ENCODE measurements around the gene SFN.
A peak's percentile ranks its signal among the peaks of the same experiment; 100 is the strongest.
"Not testable (repeated sequence)": the region's sequence is repeated elsewhere in the genome, so short reads cannot be mapped to it uniquely, and the experiment has no call there.

SFN gene

DNA sequence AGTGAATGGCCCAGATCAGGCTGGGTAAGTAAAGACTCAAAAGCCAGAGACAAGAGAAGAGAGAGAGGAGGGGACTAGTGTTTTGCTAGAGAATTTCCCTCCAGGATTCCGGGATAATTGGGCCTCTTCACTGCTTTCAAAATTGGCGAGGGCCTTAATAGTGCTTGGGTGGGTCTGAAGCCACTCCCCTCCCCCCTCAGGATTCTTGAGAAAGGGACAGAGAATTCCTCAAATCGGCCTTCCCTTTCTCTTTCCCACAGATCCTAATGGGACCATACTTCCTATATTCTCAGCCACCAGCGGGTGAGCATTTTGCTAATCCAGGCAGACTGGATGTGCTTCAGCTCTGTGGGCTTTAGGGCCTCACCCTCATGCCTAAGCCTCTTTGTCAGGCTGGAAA, 11.9 kb downstream of the SFN start:
- Histone ChIP-seq H3K4me3 (ENCODE audit: low read depth, low read length) (no peak overlapping the region), H3K9ac (ENCODE audit: low read depth, low read length) (no peak overlapping the region), H3K9me3 (ENCODE audit: control insufficient read depth, insufficient read depth, low read length) (no peaks in the 10 kb centered on the region), H3K27me3 (ENCODE audit: control insufficient read depth, insufficient read depth, low read length) (no peaks in the 10 kb centered on the region), H3K36me3 (ENCODE audit: control insufficient read depth, insufficient read depth, low read length) (peaks cover 18% of the 10 kb centered on the region), H3K27ac (ENCODE audit: low read depth, low read length) (peak overlapping the region; percentile 37), H3K4me1 (ENCODE audit: control insufficient read depth, insufficient read depth, low read length) (no peaks in the 10 kb centered on the region)

DNA sequence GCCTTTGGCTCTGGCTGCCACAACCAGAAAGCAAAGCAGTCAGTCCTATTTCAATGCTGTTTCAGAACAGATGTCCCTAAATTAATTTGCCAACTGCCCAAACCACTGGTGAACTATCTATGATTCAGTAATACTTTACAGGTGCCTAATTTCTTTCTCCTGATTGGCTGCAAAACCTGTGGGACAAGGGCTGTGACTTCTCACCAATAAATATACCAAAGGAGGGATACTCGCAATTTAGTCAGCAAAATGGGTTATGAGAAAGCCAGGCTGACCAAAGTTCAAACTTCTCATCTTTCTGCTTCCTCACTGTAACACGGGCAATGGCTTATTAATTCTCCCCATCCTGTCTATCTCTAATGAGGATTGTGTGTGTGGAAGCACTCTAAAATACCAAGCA, 14.4 kb downstream of the SFN start:
- Histone ChIP-seq H3K9me3 (ENCODE audit: control insufficient read depth, insufficient read depth, low read length) (no peaks in the 10 kb centered on the region), H3K27ac (ENCODE audit: low read depth, low read length) (no peak overlapping the region), H3K4me3 (ENCODE audit: low read depth, low read length) (no peak overlapping the region)

DNA sequence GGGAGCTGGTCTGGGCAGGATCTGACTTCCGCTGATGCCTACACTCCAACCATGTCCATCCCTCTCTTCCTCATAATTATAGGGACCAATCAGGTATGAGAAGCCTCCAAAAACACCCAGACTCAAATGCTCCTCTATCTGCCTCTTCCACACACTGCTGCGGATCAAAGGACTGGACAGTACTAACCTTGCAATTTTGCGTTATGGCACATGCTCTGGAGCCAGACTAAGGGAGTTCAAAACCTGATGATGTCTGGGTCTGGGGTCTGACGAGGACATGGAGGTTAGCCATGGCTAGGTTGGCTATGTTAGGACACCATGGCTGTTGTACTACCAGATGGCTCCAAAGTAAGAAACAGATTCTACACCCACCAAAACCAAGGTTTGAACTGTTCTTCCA, 16.8 kb downstream of the SFN start:
- H3K27me3 ChIP-seq (ENCODE audit: control insufficient read depth, insufficient read depth, low read length), result no peaks in the 10 kb centered on the region
- no peak overlapping the region for H3K9ac ChIP-seq (ENCODE audit: low read depth, low read length)
- H3K27ac ChIP-seq (ENCODE audit: low read depth, low read length), result no peak overlapping the region
- no peaks in the 10 kb centered on the region for H3K9me3 ChIP-seq (ENCODE audit: control insufficient read depth, insufficient read depth, low read length)
- H3K36me3 ChIP-seq (ENCODE audit: control insufficient read depth, insufficient read depth, low read length), result peaks cover 65% of the 10 kb centered on the region
- H3K4me3 ChIP-seq (ENCODE audit: low read depth, low read length), result no peak overlapping the region
- no peaks in the 10 kb centered on the region for H3K4me1 ChIP-seq (ENCODE audit: control insufficient read depth, insufficient read depth, low read length)

More for the DNA sequence above, 14.4 kb downstream of the SFN start:
- H3K27me3 ChIP-seq (ENCODE audit: control insufficient read depth, insufficient read depth, low read length), result no peaks in the 10 kb centered on the region
- H3K36me3 ChIP-seq (ENCODE audit: control insufficient read depth, insufficient read depth, low read length), result peaks cover 41% of the 10 kb centered on the region
- H3K9ac ChIP-seq (ENCODE audit: low read depth, low read length), result no peak overlapping the region
- H3K4me1 ChIP-seq (ENCODE audit: control insufficient read depth, insufficient read depth, low read length), result no peaks in the 10 kb centered on the region

DNA sequence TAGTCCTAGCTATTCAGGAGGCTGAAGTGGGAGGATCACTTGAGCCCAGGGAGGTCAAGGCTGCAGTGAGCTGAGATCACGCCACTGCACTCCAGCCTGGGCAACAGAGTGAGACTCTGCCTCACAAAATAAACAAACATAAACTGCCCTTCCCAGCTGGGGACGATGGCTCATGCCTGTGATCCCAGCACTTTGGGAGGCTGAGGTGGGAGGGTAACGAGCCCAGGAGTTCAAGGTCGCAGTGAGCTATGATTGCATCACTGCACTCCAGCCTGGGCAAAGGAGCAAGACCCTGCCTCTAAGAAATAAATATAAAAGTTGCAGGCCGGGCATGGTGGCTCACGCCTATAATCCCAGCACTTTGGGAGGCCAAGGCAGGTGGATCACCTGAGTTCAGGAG, 18.7 kb downstream of the SFN start:
- H3K4me3 ChIP-seq (ENCODE audit: low read depth, low read length); H3K4me1 ChIP-seq (ENCODE audit: control insufficient read depth, insufficient read depth, low read length); H3K9me3 ChIP-seq (ENCODE audit: control insufficient read depth, insufficient read depth, low read length); H3K27me3 ChIP-seq (ENCODE audit: control insufficient read depth, insufficient read depth, low read length); H3K9ac ChIP-seq (ENCODE audit: low read depth, low read length); H3K27ac ChIP-seq (ENCODE audit: low read depth, low read length): not testable (repeated sequence)
- H3K36me3 ChIP-seq (ENCODE audit: control insufficient read depth, insufficient read depth, low read length), result peaks cover 80% of the 10 kb centered on the region

DNA sequence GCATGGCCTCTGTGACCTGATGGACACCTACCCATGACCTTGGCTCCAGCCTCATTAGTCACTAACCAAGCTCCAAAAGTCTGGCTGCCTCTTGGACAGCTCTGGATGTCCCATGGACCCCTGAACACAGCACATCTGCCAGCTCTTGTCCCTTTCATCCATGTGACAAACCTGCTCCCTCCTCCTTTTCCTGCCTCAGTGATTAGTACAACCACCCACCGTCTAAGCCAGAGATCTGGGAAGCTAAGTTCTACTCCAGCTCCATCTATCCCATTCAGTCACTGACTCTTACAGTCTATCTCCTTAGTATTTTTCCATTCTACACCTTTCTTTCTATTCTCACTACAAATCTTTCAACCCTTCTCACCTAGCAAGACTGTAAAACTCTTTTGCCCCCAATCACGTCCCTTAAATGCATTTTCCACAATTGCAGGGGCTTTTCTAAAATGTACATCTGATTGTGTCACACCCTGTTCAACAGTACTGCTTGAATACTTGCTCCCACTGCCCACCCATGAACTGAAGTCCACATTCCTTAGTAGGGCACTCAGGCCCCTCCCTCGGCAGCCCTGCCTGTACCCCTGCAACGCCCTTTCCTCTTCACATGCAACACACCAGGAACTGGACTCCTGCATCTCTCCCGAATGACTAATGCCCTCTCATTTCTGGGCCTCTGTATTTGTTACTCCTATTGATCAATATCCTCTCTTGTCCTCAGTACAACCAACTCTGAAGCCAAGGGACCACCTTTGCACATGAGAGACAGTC, 19.9 kb downstream of the SFN start:
- H3K4me3 ChIP-seq (ENCODE audit: low read depth, low read length), result no peak overlapping the region
- no peaks in the 10 kb centered on the region for H3K27me3 ChIP-seq (ENCODE audit: control insufficient read depth, insufficient read depth, low read length)
- peaks cover 76% of the 10 kb centered on the region for H3K36me3 ChIP-seq (ENCODE audit: control insufficient read depth, insufficient read depth, low read length)
- no peak overlapping the region for H3K27ac ChIP-seq (ENCODE audit: low read depth, low read length)
- no peak overlapping the region for H3K9ac ChIP-seq (ENCODE audit: low read depth, low read length)
- no peaks in the 10 kb centered on the region for H3K4me1 ChIP-seq (ENCODE audit: control insufficient read depth, insufficient read depth, low read length)
- H3K9me3 ChIP-seq (ENCODE audit: control insufficient read depth, insufficient read depth, low read length), result no peaks in the 10 kb centered on the region

DNA sequence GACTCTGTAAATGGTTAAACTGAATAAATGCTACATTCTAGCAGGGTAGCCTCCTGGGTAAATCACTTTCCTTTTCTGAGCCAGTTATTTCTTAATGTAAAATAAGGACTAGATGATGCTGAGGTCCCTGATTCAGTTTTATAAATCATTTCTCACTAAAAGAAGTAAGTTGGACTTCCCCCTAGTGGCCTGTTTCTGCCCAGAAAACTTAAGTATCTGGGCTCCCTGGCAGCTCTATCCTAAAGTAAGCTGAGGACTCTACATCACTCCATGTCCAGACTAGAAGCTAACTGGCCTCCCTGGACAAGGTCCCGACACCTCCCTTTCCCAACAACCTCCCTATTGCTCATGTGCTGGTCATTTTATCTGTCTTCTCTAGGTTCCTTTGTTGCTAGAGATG, 24.2 kb downstream of the SFN start:
- Histone ChIP-seq H3K4me3 (ENCODE audit: low read depth, low read length) (no peak overlapping the region), H3K27ac (ENCODE audit: low read depth, low read length) (no peak overlapping the region), H3K36me3 (ENCODE audit: control insufficient read depth, insufficient read depth, low read length) (peaks cover 55% of the 10 kb centered on the region)

DNA sequence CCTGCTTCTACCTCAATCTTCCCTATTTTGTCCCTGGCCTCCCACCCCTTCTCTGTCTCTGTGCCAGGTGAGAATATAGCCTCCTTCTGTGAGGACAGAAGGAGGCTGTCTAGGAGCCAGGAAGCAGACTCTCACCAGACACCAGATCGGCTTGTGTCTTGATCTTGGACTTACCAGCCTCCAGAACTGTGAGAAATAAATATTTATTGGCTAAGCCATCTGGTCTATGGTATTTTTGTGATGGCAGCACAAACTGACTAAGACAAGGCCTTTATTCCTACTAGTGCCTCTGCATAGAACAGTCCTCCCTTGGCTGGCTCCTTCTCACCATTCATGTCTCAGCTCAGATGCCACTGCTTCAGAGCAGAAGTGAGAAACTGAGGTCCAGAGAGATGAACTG, 25.3 kb downstream of the SFN start:
- H3K4me3 ChIP-seq (ENCODE audit: low read depth, low read length), result no peak overlapping the region
- no peak overlapping the region for H3K9ac ChIP-seq (ENCODE audit: low read depth, low read length)
- H3K36me3 ChIP-seq (ENCODE audit: control insufficient read depth, insufficient read depth, low read length), result peaks cover 55% of the 10 kb centered on the region
- H3K27ac ChIP-seq (ENCODE audit: low read depth, low read length), result no peak overlapping the region
- H3K4me1 ChIP-seq (ENCODE audit: control insufficient read depth, insufficient read depth, low read length), result peaks cover 4% of the 10 kb centered on the region; the same call in 1 of the 2 replicates
- H3K9me3 ChIP-seq (ENCODE audit: control insufficient read depth, insufficient read depth, low read length), result no peaks in the 10 kb centered on the region
- H3K27me3 ChIP-seq (ENCODE audit: control insufficient read depth, insufficient read depth, low read length), result no peaks in the 10 kb centered on the region

More for the DNA sequence above, 24.2 kb downstream of the SFN start:
- Histone ChIP-seq H3K9me3 (ENCODE audit: control insufficient read depth, insufficient read depth, low read length) (no peaks in the 10 kb centered on the region), H3K27me3 (ENCODE audit: control insufficient read depth, insufficient read depth, low read length) (no peaks in the 10 kb centered on the region), H3K4me1 (ENCODE audit: control insufficient read depth, insufficient read depth, low read length) (peaks cover 4% of the 10 kb centered on the region; the same call in 1 of the 2 replicates), H3K9ac (ENCODE audit: low read depth, low read length) (no peak overlapping the region)

DNA sequence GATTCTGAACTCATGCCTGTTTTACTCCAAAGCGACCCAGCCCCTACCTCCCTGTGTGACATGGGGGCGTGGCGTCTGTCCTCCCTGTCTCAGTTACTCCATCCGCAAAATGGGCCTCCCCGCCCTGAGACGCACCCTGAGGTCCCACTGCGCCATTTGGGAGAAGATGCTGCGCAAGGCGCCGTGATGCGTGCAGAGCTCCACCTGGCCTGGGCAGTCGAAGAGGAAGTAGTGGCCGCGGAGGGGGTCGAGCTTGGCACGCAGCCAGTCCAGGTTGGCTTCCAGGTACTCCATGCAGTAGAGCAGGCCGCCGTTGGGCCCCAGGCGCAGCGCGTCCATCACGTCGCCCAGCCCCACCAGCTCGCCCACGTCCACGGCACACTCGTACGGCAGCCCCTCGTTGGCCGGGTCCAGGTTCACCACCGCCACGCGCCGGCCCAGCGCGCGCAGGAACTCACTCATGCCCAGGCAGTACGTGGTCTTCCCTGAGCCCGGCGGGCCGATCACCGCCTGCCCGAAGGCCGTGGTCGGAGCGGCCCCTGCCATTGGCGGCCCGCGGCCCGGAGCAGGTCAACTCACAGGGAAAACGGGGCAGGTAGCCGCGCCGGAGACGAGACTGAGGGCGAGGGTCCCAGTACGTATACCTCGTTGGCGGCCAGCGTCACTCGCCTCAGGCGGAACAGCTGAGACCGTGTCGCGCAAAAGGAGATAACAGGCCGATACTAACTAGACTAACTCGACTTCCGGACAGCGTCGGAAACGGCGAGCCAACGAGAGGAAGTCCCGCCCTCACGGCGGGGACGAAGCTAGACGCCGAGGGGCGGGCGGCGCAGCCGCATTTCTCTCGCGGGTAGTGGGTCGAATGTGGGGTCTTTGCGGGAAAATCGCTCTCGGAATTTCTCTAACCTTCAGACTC, 26.9 kb downstream of the SFN start, which contains the start of gene GPN2:
TSS of gene GPN2 (minus strand) at position 733 of the 916 bp plus-strand sequence. CDS start at position 546, 187 bp downstream.
- Histone ChIP-seq H3K36me3 (ENCODE audit: control insufficient read depth, insufficient read depth, low read length) (peaks cover 50% of the 10 kb centered on the region), H3K27ac (ENCODE audit: low read depth, low read length) (peak within 1 kb of the TSS; percentile 80)

DNA sequence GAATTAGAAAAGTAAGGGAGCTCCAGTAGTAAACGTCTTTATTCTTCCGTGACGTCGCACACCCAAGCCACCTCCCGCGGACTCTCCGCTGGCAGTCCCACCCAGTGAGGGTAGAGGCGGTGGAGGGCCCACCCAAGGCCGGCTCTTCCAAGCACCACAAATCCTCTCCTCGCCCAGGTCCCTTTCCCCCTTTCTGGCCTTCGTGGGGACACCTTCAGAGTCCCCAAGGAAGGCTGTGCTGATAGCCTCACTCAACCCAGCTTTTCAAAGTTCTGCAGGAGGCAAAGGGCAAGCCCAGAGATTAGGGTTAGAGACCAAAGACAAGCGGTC, 27.5 kb downstream of the SFN start:
- Histone ChIP-seq H3K4me3 (ENCODE audit: low read depth, low read length) (peak overlapping the region; percentile 87), H3K36me3 (ENCODE audit: control insufficient read depth, insufficient read depth, low read length) (peaks cover 50% of the 10 kb centered on the region), H3K27ac (ENCODE audit: low read depth, low read length) (peak overlapping the region; percentile 80)

More for the DNA sequence above, 26.9 kb downstream of the SFN start, which contains the start of gene GPN2:
- peaks cover 4% of the 10 kb centered on the region; the same call in 1 of the 2 replicates for H3K4me1 ChIP-seq (ENCODE audit: control insufficient read depth, insufficient read depth, low read length)
- H3K9me3 ChIP-seq (ENCODE audit: control insufficient read depth, insufficient read depth, low read length), result no peaks in the 10 kb centered on the region
- H3K4me3 ChIP-seq (ENCODE audit: low read depth, low read length), result peak within 1 kb of the TSS; percentile 87
- H3K27me3 ChIP-seq (ENCODE audit: control insufficient read depth, insufficient read depth, low read length), result no peaks in the 10 kb centered on the region
- peak within 1 kb of the TSS; percentile 87 for H3K9ac ChIP-seq (ENCODE audit: low read depth, low read length)

DNA sequence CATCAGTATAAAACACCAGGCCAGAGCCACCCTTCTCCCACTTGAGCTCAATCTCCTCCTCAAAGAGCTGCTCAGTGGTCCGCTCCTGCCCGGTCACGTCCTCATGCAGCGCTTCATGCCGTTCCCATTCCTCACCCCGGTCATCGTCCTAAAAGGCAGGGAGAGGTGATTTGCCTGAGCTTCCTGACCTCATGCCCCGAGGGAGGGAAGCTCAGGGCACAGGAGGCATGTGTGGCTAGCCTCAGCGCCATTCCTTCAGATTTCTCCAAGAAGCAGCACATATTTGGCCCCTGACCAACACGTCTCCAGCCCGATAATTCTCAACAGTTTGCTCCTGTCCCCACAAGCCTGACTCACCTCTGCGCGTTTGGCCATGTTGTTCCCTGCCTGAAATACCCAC, 31.3 kb downstream of the SFN start:
- H3K9me3 ChIP-seq (ENCODE audit: control insufficient read depth, insufficient read depth, low read length), result no peaks in the 10 kb centered on the region
- no peak overlapping the region for H3K27ac ChIP-seq (ENCODE audit: low read depth, low read length)
- peaks cover 5% of the 10 kb centered on the region; the same call in 1 of the 2 replicates for H3K4me1 ChIP-seq (ENCODE audit: control insufficient read depth, insufficient read depth, low read length)
- H3K4me3 ChIP-seq (ENCODE audit: low read depth, low read length), result no peak overlapping the region
- peaks cover 49% of the 10 kb centered on the region for H3K36me3 ChIP-seq (ENCODE audit: control insufficient read depth, insufficient read depth, low read length)
- no peaks in the 10 kb centered on the region for H3K27me3 ChIP-seq (ENCODE audit: control insufficient read depth, insufficient read depth, low read length)
- no peak overlapping the region for H3K9ac ChIP-seq (ENCODE audit: low read depth, low read length)

More for the DNA sequence above, 27.5 kb downstream of the SFN start:
- Histone ChIP-seq H3K9me3 (ENCODE audit: control insufficient read depth, insufficient read depth, low read length) (no peaks in the 10 kb centered on the region), H3K4me1 (ENCODE audit: control insufficient read depth, insufficient read depth, low read length) (peaks cover 4% of the 10 kb centered on the region; the same call in 1 of the 2 replicates), H3K27me3 (ENCODE audit: control insufficient read depth, insufficient read depth, low read length) (no peaks in the 10 kb centered on the region), H3K9ac (ENCODE audit: low read depth, low read length) (peak overlapping the region; percentile 45; the same call in 1 of the 2 replicates)

DNA sequence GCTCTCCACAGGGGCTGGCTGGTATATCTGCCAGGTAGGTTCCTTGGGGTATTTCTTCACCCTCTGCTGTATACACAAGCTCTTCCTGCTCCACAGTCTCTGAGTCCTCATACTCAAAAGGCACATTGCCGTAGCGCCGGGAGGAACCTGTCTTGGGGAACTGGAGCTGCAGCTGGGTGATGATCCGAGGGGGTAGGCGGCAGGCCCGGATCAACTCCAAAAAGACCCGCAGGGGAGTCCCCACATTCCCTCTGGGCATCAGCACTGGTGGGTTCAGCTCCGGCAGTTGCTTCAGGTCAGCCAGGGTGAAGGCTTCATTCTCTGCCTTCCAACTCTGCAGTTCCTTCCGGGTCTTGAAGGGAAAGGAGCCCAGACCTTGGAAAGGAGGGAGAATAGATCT, 34.4 kb downstream of the SFN start:
- no peak overlapping the region for H3K9ac ChIP-seq (ENCODE audit: low read depth, low read length)
- peaks cover 45% of the 10 kb centered on the region for H3K36me3 ChIP-seq (ENCODE audit: control insufficient read depth, insufficient read depth, low read length)
- H3K9me3 ChIP-seq (ENCODE audit: control insufficient read depth, insufficient read depth, low read length), result no peaks in the 10 kb centered on the region
- no peak overlapping the region for H3K27ac ChIP-seq (ENCODE audit: low read depth, low read length)
- H3K27me3 ChIP-seq (ENCODE audit: control insufficient read depth, insufficient read depth, low read length), result no peaks in the 10 kb centered on the region
- no peak overlapping the region for H3K4me3 ChIP-seq (ENCODE audit: low read depth, low read length)
- H3K4me1 ChIP-seq (ENCODE audit: control insufficient read depth, insufficient read depth, low read length), result peaks cover 6% of the 10 kb centered on the region; the same call in 1 of the 2 replicates
